Lower lobe of right lung (tissue), 2 donors: ENCODE data around the gene EPDR1. TPM values are rescaled to one million over a fixed set of nuclear protein-coding genes. Genes with fewer than 3 reads are reported as not detected.

ENCODE experiments used
- ATAC-seq, 2 donors: fragments of 200-7000 bp; cut with Tn5 transposase; one replicate each; pipeline ENCODE4 v1.9.1; 2020 to 2022; ENCODE audit warnings: mild to moderate bottlenecking in 2 of 2, moderate library complexity in 2 of 2
- DNase-seq: peaks from one replicate; pipeline ENCODE4 v3.0.0-alpha.2; 2020
- H3K27ac ChIP-seq: fragments of 200-600 bp; one replicate; pipeline ENCODE4 v1.8.0; 2022
- H3K27me3 ChIP-seq: fragments of 200-600 bp; one replicate; pipeline ENCODE4 v1.8.0; 2022; ENCODE audit warnings: low read depth
- H3K36me3 ChIP-seq: fragments of 200-600 bp; one replicate; pipeline ENCODE4 v1.8.0; 2022; ENCODE audit warnings: mild to moderate bottlenecking
- H3K4me1 ChIP-seq: fragments of 200-600 bp; one replicate; pipeline ENCODE4 v1.8.0; 2022
- H3K4me3 ChIP-seq: fragments of 200-600 bp; one replicate; pipeline ENCODE4 v1.8.0; 2022; ENCODE audit warnings: mild to moderate bottlenecking
- H3K9me3 ChIP-seq: fragments of 200-600 bp; one replicate; pipeline ENCODE4 v1.8.0; 2022
- CTCF ChIP-seq: fragments of 200-600 bp; IDR thresholded peaks from one replicate; pipeline ENCODE4 v1.8.0; 2022; ENCODE audit warnings: antibody characterized with exemption, mild to moderate bottlenecking
- intact Hi-C: fragments of 100-400 bp; cut with DNase I; formaldehyde crosslinking; loops from one replicate; pipeline ENCODE4 v1.11.0; 2022
- total RNA-seq: library from RNA; stranded (reverse); fragmentation: NEBNext Ultra II Directional; extraction: Animal tissue kit (Norgen Biotek cat#: 25700); gene quantifications from one replicate; pipeline ENCODE4 v1.2.1, GENCODE V29; 2021
- donor health status: DM: no; HTN: yes; CAD: no; lungs with severe emphysema.

The EPDR1 gene
- total RNA-seq, 1 donor from 2014 or later: 66.0 TPM

- intact Hi-C loops: no loop called here
- ATAC-seq: no peak
Measured at GRCh38 chr7:37923996-37924395, 3.6 kb downstream of the EPDR1 start.

GRCh38 chr7:37924491-37925041, 4.1 kb downstream of the EPDR1 start:
- intact Hi-C loops: no loop called here
- no peak for DNase-seq
- Histone ChIP-seq H3K27ac (peak overlapping the region; percentile 4), H3K4me1 (peaks cover 23% of the 10 kb centered on the region), H3K27me3 (no peaks in the 10 kb centered on the region), H3K36me3 (no peaks in the 10 kb centered on the region), H3K4me3 (peak overlapping the region; percentile 78), H3K9me3 (peaks cover 3% of the 10 kb centered on the region)
- no peak for ATAC-seq
- no peak for TF ChIP-seq CTCF

More at GRCh38 chr7:37923996-37924395, 3.6 kb downstream of the EPDR1 start:
- Histone ChIP-seq H3K27ac (peak overlapping the region; percentile 4), H3K36me3 (no peaks in the 10 kb centered on the region), H3K9me3 (peaks cover 3% of the 10 kb centered on the region), H3K27me3 (no peaks in the 10 kb centered on the region), H3K4me1 (peaks cover 23% of the 10 kb centered on the region), H3K4me3 (peak overlapping the region; percentile 78)
- no peak for DNase-seq
- no peak for TF ChIP-seq CTCF

GRCh38 chr7:37925620-37926019, 5.2 kb downstream of the EPDR1 start:
- intact Hi-C loops: no loop called here
- peaks cover 17% of the 10 kb centered on the region for H3K4me1 ChIP-seq
- TF ChIP-seq CTCF: no peak

GRCh38 chr7:37927773-37928444, 7.5 kb downstream of the EPDR1 start:
- Histone ChIP-seq H3K27me3 (no peaks in the 10 kb centered on the region), H3K4me1 (peaks cover 11% of the 10 kb centered on the region), H3K36me3 (no peaks in the 10 kb centered on the region), H3K27ac (no peak overlapping the region), H3K9me3 (peaks cover 3% of the 10 kb centered on the region), H3K4me3 (no peak overlapping the region)
- intact Hi-C loops: no loop called here
- DNase-seq (no peak), ATAC-seq (no peak)
- TF ChIP-seq CTCF: no peak

More at GRCh38 chr7:37925620-37926019, 5.2 kb downstream of the EPDR1 start:
- no peak for DNase-seq
- no peak overlapping the region for H3K4me3 ChIP-seq
- H3K9me3 ChIP-seq: peaks cover 3% of the 10 kb centered on the region
- no peak overlapping the region for H3K27ac ChIP-seq
- H3K27me3 ChIP-seq: no peaks in the 10 kb centered on the region
- no peak for ATAC-seq
- no peaks in the 10 kb centered on the region for H3K36me3 ChIP-seq

- peaks cover 11% of the 10 kb centered on the region for H3K4me1 ChIP-seq
- ATAC-seq: no peak
- peaks cover 3% of the 10 kb centered on the region for H3K9me3 ChIP-seq
- no peak for DNase-seq
- H3K36me3 ChIP-seq: no peaks in the 10 kb centered on the region
- peak overlapping the region; percentile 3 for H3K27ac ChIP-seq
- H3K27me3 ChIP-seq: no peaks in the 10 kb centered on the region
- intact Hi-C loops: no loop called here
- no peak for TF ChIP-seq CTCF
- no peak overlapping the region for H3K4me3 ChIP-seq
Measured at GRCh38 chr7:37928878-37929277, 8.4 kb downstream of the EPDR1 start.
